HUES64 (cell line): Measurements from ENCODE around the gene ETV6.

Experiments
- H3K27ac ChIP-seq: 2 replicates; pipeline ENCODE4 v1.7.0; 2013; ENCODE audit warnings: low read depth, low read length, inconsistent platforms
- H3K27me3 ChIP-seq: 2 replicates; pipeline ENCODE4 v1.6.1; 2013; ENCODE audit warnings: mild to moderate bottlenecking, low read length; ENCODE audit not compliant: insufficient read depth
- H3K36me3 ChIP-seq: 2 replicates; pipeline ENCODE4 v1.6.1; 2013; ENCODE audit warnings: mild to moderate bottlenecking, low read length; ENCODE audit not compliant: insufficient read depth
- H3K4me1 ChIP-seq: 2 replicates; pipeline ENCODE4 v1.6.1; 2013; ENCODE audit warnings: mild to moderate bottlenecking, low read length, moderate library complexity; ENCODE audit not compliant: insufficient read depth
- H3K4me3 ChIP-seq: 2 replicates; pipeline ENCODE4 v1.5.1; 2013; ENCODE audit warnings: mild to moderate bottlenecking, low read length, moderate library complexity
- H3K9ac ChIP-seq: 2 replicates; pipeline ENCODE4 v1.6.1; 2013; ENCODE audit warnings: mild to moderate bottlenecking, low read depth, low read length
- H3K9me3 ChIP-seq: 2 replicates; pipeline ENCODE4 v1.6.1; 2013; ENCODE audit warnings: low read depth, low read length; ENCODE audit not compliant: insufficient read depth
- WGBS: fragments of 150-250, 120-280 bp; methylation state at CpG from one replicate; pipeline ENCODE4 v1.1.7; 2013; ENCODE audit warnings: missing lambda C conversion rate; 5-methylcytosine and 5-hydroxymethylcytosine counted together

ETV6 gene

DNA sequence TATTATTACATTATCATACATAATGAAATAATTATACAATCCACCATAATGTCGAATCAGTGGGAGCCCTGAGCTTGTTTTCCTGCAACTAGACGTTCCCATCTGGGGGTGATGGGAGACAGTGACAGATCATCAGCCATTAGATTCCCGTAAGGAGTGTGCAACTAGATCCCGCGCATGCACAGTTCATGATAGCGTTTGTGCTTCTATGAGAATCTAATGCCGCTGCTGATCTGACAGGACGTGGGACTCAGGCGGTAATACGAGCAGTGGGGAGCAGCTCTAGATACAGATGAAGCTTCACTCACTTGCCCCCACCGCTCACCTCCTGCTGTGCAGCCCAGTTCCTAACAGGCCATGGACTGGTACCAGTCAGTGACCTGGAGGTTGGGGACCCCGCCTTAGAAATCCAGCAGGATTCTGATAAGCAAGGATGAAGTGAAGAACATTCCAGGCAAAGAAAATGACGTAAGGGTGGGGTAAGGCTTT, 204.6 kb downstream of the ETV6 start:
- Histone ChIP-seq H3K27ac (no peak overlapping the region), H3K9ac (no peak overlapping the region), H3K27me3 (no peaks in the 10 kb centered on the region), H3K36me3 (peaks cover 10% of the 10 kb centered on the region), H3K4me3 (no peak overlapping the region), H3K4me1 (peaks cover 26% of the 10 kb centered on the region), H3K9me3 (no peaks in the 10 kb centered on the region)
- 92% methylated on average over 12 of the region's 13 CpGs for WGBS

- Histone ChIP-seq H3K27ac (peak overlapping the region; percentile 91), H3K4me3 (no peak overlapping the region), H3K27me3 (no peaks in the 10 kb centered on the region), H3K36me3 (peaks cover 10% of the 10 kb centered on the region), H3K4me1 (peaks cover 31% of the 10 kb centered on the region), H3K9me3 (no peaks in the 10 kb centered on the region), H3K9ac (peak overlapping the region; percentile 1; the same call in 1 of the 2 replicates)
- WGBS, result 37% methylated on average over 4 of the region's 4 CpGs
Measured at GRCh38 chr12:11855983-11856374, 206.5 kb downstream of the ETV6 start.

DNA sequence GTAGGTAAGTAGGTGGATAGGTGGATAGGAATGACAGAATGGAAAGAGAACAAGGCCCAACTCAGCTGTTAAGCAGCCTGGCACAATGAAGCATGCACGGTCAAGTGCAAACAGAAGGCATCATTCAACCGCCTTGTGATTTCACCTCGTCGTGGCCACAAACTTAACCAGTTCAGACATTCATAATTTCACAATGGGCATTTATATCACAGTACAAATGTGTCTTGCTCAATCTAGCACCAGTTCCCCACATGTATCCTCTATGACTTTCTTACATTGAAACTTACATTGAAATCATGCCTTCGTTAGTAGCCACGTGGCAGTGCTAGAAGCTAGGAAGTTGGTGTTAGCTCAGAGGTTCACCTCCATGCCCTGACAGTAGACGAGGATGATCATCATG, 207.5 kb downstream of the ETV6 start:
- H3K4me3 ChIP-seq, result no peak overlapping the region
- H3K27ac ChIP-seq, result peak overlapping the region; percentile 25; the same call in 1 of the 2 replicates
- no peaks in the 10 kb centered on the region for H3K27me3 ChIP-seq
- H3K4me1 ChIP-seq, result peaks cover 41% of the 10 kb centered on the region
- H3K36me3 ChIP-seq, result peaks cover 10% of the 10 kb centered on the region
- 85% methylated on average over 7 of the region's 7 CpGs for WGBS
- no peaks in the 10 kb centered on the region for H3K9me3 ChIP-seq
- H3K9ac ChIP-seq, result no peak overlapping the region

DNA sequence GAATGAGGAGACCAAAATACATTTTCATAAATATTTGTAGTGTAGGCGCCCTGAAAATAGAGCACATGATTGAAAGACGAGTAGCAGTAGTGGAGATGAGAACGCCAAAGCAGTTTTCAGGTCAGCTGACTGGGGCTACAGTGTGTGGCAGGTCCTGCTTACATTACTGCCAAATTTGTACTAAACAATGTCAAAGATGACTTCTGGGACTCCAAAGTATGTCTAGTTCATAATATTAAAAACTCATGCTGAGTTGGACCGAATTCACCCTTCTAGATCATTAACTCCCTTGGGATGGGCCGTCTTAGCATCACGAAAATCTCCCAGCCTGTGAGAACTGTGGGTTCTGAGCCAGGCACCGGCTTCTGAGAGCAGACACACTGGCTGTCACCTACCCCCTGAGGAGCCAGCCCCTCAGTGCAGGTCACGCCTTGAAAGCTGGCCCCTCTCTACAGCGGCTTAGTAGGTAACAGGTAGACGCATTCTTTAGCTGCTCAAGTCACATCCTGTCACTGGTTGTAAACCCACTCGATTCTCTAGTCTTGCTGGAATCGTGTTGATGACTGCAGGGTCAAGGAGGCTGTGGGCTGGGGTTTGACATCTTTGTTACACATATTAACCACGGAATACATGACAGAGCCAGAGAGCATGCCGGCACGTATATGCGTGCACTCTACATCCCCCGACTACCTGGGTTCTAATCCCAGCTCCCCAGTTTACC, 210.4 kb downstream of the ETV6 start:
- WGBS, result 90% methylated on average over 17 of the region's 17 CpGs
- Histone ChIP-seq H3K36me3 (no peaks in the 10 kb centered on the region), H3K4me1 (peaks cover 51% of the 10 kb centered on the region)

DNA sequence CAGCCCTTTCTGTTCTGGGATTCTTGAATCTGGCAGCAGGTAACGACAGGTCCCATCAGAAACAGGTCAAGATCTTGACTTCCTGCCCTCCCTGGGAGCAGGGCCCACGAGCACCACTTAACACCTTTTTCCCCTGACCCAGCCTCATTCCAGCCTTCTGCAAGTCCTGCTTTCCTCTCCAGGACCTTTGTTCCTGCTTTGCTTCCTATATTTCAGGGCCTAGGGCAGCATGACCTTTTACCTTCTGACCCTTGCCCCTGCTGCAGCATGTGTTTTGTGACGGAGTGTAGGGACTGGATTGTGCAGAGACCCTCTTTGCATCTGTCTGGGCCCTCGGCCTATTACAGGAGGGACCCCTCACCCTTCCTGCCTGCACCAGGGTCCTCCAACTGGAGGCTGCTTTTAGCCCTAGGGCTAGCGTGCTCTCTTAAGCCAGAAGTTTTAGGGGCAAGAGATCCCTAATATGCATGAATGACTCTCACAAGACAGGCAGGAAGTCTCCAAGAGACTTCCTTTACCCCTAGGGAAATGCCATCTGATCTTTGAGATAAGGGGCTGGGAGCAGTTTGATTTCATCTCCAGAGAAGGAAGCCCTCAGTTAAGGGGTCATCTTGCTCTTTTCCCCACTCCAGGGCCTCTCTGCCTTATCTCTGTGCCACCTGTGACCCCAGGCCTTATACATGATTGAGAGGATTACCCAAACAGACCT, 211.8 kb downstream of the ETV6 start:
- Histone ChIP-seq H3K36me3 (no peaks in the 10 kb centered on the region), H3K27me3 (no peaks in the 10 kb centered on the region), H3K4me3 (no peak overlapping the region), H3K4me1 (peaks cover 38% of the 10 kb centered on the region), H3K9ac (no peak overlapping the region), H3K27ac (peak overlapping the region; percentile 47; the same call in 1 of the 2 replicates), H3K9me3 (peaks cover 7% of the 10 kb centered on the region; the same call in 1 of the 2 replicates)
- 66% methylated on average over 5 of the region's 5 CpGs for WGBS

More for the DNA sequence above, 210.4 kb downstream of the ETV6 start:
- no peak overlapping the region for H3K9ac ChIP-seq
- no peak overlapping the region for H3K4me3 ChIP-seq
- no peaks in the 10 kb centered on the region for H3K9me3 ChIP-seq
- no peaks in the 10 kb centered on the region for H3K27me3 ChIP-seq
- no peak overlapping the region for H3K27ac ChIP-seq

DNA sequence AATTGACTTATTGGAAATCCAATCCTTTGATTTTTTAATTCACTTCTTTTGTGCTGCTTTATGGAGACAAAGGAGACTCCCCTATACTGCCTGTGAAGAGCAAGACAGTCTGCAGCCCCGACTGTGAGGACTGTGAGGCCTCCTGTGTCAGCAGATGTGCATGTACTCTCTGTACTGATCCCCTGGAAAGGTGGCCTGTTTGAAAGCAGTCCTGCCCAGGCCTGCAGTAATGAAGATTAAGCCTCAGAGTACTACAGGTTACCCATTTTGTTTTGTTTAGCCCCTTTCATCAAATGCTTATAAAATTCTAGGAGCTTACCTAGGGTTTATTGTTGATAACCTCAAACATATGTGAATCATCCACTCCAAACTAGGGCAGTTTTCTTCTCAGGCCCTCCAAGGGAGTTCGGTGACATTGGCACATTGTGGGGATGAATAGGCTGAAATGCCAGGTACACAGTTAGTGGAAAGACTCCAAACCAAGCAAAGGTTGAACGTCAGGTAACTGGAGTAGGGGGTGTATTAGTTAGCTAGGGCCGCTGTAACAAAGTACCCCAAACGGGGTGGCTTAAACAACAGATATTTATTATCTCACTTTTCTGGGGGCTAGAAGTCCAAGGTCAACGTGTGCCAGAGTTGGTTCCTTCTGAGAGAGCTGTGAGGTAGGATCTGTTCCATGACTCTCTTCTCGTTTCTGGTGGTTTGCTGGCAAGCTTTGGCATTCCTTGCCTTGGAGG, 212.6 kb downstream of the ETV6 start:
- H3K4me3 ChIP-seq, result no peak overlapping the region

GRCh38 chr12:11862798-11863197, 213.3 kb downstream of the ETV6 start:
- peaks cover 28% of the 10 kb centered on the region for H3K4me1 ChIP-seq
- peaks cover 7% of the 10 kb centered on the region; the same call in 1 of the 2 replicates for H3K9me3 ChIP-seq
- no peak overlapping the region for H3K27ac ChIP-seq
- 63% methylated on average over 5 of the region's 5 CpGs for WGBS
- H3K9ac ChIP-seq, result no peak overlapping the region
- H3K36me3 ChIP-seq, result no peaks in the 10 kb centered on the region
- H3K4me3 ChIP-seq, result no peak overlapping the region
- H3K27me3 ChIP-seq, result no peaks in the 10 kb centered on the region

More for the DNA sequence above, 212.6 kb downstream of the ETV6 start:
- Histone ChIP-seq H3K27me3 (no peaks in the 10 kb centered on the region), H3K9me3 (peaks cover 7% of the 10 kb centered on the region; the same call in 1 of the 2 replicates), H3K27ac (peak overlapping the region; percentile 28; the same call in 1 of the 2 replicates), H3K4me1 (peaks cover 31% of the 10 kb centered on the region), H3K9ac (no peak overlapping the region), H3K36me3 (no peaks in the 10 kb centered on the region)
- WGBS, result 92% methylated on average over 7 of the region's 7 CpGs

DNA sequence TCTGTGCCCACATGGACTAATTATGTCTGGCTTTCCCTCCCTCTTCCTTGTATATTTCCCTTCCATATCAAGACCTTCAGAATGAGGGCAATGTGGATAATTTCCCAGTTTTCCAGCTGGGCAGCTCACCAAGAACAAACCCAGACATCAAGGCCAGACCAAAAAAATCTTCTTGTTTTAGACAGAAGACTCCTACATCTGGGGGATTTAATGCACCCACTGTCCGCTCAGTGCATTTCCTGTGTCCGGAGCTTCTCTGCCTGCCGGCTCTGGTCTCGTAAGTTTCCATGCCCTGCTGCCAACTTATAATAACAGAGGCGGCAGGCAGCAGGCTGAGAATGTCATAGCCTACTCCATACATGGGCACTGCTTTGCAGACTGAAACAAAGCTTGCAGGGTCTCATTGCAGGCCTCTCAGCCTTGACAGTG, 214.0 kb downstream of the ETV6 start:
- Histone ChIP-seq H3K27ac (no peak overlapping the region), H3K9ac (no peak overlapping the region), H3K4me1 (peaks cover 25% of the 10 kb centered on the region), H3K9me3 (peaks cover 7% of the 10 kb centered on the region; the same call in 1 of the 2 replicates), H3K36me3 (no peaks in the 10 kb centered on the region), H3K4me3 (no peak overlapping the region), H3K27me3 (no peaks in the 10 kb centered on the region)
- 94% methylated on average over 5 of the region's 5 CpGs for WGBS

- WGBS, result 97% methylated on average over 3 of the region's 3 CpGs
- H3K9me3 ChIP-seq, result peaks cover 7% of the 10 kb centered on the region; the same call in 1 of the 2 replicates
- H3K4me1 ChIP-seq, result peaks cover 25% of the 10 kb centered on the region
- H3K27ac ChIP-seq, result no peak overlapping the region
- no peaks in the 10 kb centered on the region for H3K36me3 ChIP-seq
- no peaks in the 10 kb centered on the region for H3K27me3 ChIP-seq
- H3K4me3 ChIP-seq, result no peak overlapping the region
- no peak overlapping the region for H3K9ac ChIP-seq
Measured at GRCh38 chr12:11863988-11864387, 214.5 kb downstream of the ETV6 start.

DNA sequence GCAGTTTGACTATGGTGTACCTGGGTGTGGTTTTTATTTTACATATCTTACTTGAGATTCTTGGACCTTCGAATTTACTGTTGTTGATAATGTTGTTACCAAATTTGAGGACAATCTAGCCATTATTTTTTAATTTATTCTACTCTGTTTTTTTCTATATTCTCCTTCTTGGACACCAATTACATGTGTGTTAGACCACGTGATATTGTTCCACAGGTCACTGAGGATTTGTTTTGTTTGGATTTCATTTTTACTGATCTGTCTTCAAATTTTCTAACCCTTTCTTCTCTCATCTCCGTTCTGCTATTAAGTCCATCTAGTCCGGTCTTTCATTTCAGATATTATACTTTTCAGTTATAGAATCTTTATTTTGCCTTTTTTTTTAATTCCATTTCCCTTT, 216.3 kb downstream of the ETV6 start:
- H3K27me3 ChIP-seq, result no peaks in the 10 kb centered on the region
- peaks cover 7% of the 10 kb centered on the region; the same call in 1 of the 2 replicates for H3K9me3 ChIP-seq
- no peak overlapping the region for H3K27ac ChIP-seq
- no peak overlapping the region for H3K4me3 ChIP-seq
- WGBS, result 95% methylated on average over 2 of the region's 4 CpGs
- peaks cover 13% of the 10 kb centered on the region; the same call in 1 of the 2 replicates for H3K36me3 ChIP-seq
- H3K4me1 ChIP-seq, result peaks cover 22% of the 10 kb centered on the region
- H3K9ac ChIP-seq, result no peak overlapping the region
